ENCODE results near the gene CDH23. TPM values are rescaled to one million over a fixed set of nuclear protein-coding genes. Genes with fewer than 3 reads are reported as not detected.

Gene CDH23
- total RNA-seq, 1 experiment from 2014 or later: 7.8 TPM

DNA sequence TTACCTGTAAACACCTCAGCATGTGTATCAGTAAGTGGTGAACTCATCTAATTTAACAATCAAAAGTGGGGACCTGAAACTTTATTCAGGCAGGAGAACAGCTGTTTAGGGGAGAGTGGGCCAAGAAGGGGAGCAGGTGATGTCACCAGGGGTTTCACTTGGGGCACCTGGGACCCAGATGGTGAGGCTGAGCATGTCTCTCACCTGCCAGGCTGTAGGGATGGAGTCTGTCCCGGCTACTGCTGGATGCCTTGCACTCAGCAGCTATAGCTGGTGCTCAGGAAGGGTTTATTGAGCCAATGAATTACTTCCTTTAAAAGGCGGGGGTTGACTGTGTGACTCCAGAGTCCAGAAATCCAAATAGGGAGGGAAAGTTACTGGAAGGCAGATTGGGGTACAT is 23.0 kb downstream of the CDH23 start:
- Histone ChIP-seq H3K4me1 (replicated peaks; ENCODE audit: insufficient read depth) (no peaks in the 10 kb centered on the region), H3F3A (ENCODE audit: insufficient read depth, low read depth) (no peaks in the 10 kb centered on the region), H3K9me2 (ENCODE audit: insufficient read depth) (no peaks in the 10 kb centered on the region), H2AFZ (no peak overlapping the region), H4K20me1 (ENCODE audit: insufficient read depth) (no peaks in the 10 kb centered on the region), H3K27me3 (ENCODE audit: insufficient read depth, low read depth) (no peaks in the 10 kb centered on the region), H3K4me3 (no peak overlapping the region), H3K4me2 (no peak overlapping the region), H3K9me3 (ENCODE audit: insufficient read depth, low read depth) (no peaks in the 10 kb centered on the region), H3K36me3 (ENCODE audit: low read depth) (no peaks in the 10 kb centered on the region), H3K79me2 (ENCODE audit: low read depth) (no peaks in the 10 kb centered on the region), H3K27ac (no peak overlapping the region)
- intact Hi-C loops (cut with micrococcal nuclease; ENCODE audit: unreplicated experiment): no loop called here
- no TSS peak for BruUV-seq (replicated peaks)
- ChIA-PET POLR2A (ENCODE audit: unreplicated experiment) (no interaction called here), CTCF (no interaction called here)
- DNase-seq: no peak
- no peak for TF ChIP-seq EZH2 (IDR thresholded peaks at IDR 0.05; ENCODE audit: low read depth)
- TF ChIP-seq, protein P1, sequence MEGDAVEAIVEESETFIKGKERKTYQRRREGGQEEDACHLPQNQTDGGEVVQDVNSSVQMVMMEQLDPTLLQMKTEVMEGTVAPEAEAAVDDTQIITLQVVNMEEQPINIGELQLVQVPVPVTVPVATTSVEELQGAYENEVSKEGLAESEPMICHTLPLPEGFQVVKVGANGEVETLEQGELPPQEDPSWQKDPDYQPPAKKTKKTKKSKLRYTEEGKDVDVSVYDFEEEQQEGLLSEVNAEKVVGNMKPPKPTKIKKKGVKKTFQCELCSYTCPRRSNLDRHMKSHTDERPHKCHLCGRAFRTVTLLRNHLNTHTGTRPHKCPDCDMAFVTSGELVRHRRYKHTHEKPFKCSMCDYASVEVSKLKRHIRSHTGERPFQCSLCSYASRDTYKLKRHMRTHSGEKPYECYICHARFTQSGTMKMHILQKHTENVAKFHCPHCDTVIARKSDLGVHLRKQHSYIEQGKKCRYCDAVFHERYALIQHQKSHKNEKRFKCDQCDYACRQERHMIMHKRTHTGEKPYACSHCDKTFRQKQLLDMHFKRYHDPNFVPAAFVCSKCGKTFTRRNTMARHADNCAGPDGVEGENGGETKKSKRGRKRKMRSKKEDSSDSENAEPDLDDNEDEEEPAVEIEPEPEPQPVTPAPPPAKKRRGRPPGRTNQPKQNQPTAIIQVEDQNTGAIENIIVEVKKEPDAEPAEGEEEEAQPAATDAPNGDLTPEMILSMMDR (conservative IDR thresholded peaks at IDR 0.05): no peak

DNA sequence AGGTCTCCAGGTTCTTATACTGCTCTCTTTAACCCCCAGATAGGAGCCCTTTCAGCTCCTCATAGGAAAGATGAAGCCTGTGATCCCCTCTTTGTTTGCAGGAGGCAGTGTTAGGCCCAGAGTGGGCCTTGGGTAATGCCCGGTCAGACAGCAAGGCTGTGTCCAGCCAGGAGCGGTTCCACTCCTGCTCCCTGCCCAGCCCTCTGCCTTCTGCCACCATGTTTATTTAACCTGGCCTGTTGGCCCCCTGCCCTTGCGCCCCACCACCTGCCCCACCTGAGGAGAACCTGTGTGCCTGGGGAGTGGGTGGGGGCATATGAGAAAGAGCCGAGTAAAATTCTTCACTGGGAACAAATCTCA is 24.3 kb downstream of the CDH23 start:
- no peaks in the 10 kb centered on the region for H3K4me1 ChIP-seq (replicated peaks; ENCODE audit: insufficient read depth)
- H3K36me3 ChIP-seq (ENCODE audit: low read depth): no peaks in the 10 kb centered on the region
- H3K27me3 ChIP-seq (ENCODE audit: insufficient read depth, low read depth): no peaks in the 10 kb centered on the region
- ChIA-PET POLR2A (ENCODE audit: unreplicated experiment) (no interaction called here), CTCF (interaction anchor here (0.9 kb wide), 1 partner anchor 151 kb away, joined by 4 read pairs; no protein-coding TSS in a partner anchor)
- H3K4me3 ChIP-seq: no peak overlapping the region
- no peaks in the 10 kb centered on the region for H3F3A ChIP-seq (ENCODE audit: insufficient read depth, low read depth)
- H3K4me2 ChIP-seq: no peak overlapping the region
- TF ChIP-seq, protein P1 (conservative IDR thresholded peaks at IDR 0.05): no peak
- no peak for TF ChIP-seq EZH2 (IDR thresholded peaks at IDR 0.05; ENCODE audit: low read depth)
- no peak for DNase-seq
- H3K79me2 ChIP-seq (ENCODE audit: low read depth): no peaks in the 10 kb centered on the region
- H4K20me1 ChIP-seq (ENCODE audit: insufficient read depth): no peaks in the 10 kb centered on the region
- intact Hi-C loops (cut with micrococcal nuclease; ENCODE audit: unreplicated experiment): no loop called here
- H3K9me3 ChIP-seq (ENCODE audit: insufficient read depth, low read depth): no peaks in the 10 kb centered on the region
- H3K9me2 ChIP-seq (ENCODE audit: insufficient read depth): no peaks in the 10 kb centered on the region
- H3K27ac ChIP-seq: no peak overlapping the region
- BruUV-seq (replicated peaks): no TSS peak
- H2AFZ ChIP-seq: no peak overlapping the region

DNA sequence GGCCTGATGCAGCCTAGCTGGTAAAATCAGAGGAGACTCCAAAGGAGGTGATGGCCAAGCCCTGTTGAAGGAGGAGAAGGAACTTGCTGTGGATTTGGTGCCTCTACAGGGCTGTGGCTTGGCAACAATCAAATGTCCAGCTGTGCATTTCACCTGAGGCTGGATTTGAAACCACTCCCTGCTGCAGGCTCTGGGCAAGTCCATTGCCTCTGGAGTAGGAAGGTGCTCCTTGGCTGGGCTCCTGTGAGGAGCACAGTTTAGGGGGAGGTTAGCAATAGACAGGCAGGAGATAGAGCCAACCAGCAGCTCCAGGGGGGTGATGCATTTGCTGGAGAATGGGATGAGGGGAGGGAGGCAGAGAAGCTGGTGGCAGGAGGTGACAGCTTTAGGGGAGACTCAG is 26.5 kb downstream of the CDH23 start:
- no peaks in the 10 kb centered on the region for H3K9me3 ChIP-seq (ENCODE audit: insufficient read depth, low read depth)
- H3F3A ChIP-seq (ENCODE audit: insufficient read depth, low read depth): no peaks in the 10 kb centered on the region
- intact Hi-C loops (cut with micrococcal nuclease; ENCODE audit: unreplicated experiment): no loop called here
- H3K79me2 ChIP-seq (ENCODE audit: low read depth): no peaks in the 10 kb centered on the region
- BruUV-seq (replicated peaks): no TSS peak
- no peaks in the 10 kb centered on the region for H4K20me1 ChIP-seq (ENCODE audit: insufficient read depth)
- no peaks in the 10 kb centered on the region for H3K27me3 ChIP-seq (ENCODE audit: insufficient read depth, low read depth)
- no peak overlapping the region for H3K4me2 ChIP-seq
- H2AFZ ChIP-seq: no peak overlapping the region
- ChIA-PET POLR2A (ENCODE audit: unreplicated experiment) (no interaction called here), CTCF (no interaction called here)
- H3K36me3 ChIP-seq (ENCODE audit: low read depth): no peaks in the 10 kb centered on the region
- TF ChIP-seq, protein P1 (conservative IDR thresholded peaks at IDR 0.05): no peak
- TF ChIP-seq EZH2 (IDR thresholded peaks at IDR 0.05; ENCODE audit: low read depth): no peak
- no peak overlapping the region for H3K4me3 ChIP-seq
- no peaks in the 10 kb centered on the region for H3K9me2 ChIP-seq (ENCODE audit: insufficient read depth)
- no peak overlapping the region for H3K27ac ChIP-seq
- no peaks in the 10 kb centered on the region for H3K4me1 ChIP-seq (replicated peaks; ENCODE audit: insufficient read depth)
- DNase-seq: no peak
